Sigmoid colon (tissue), 4 donors: ENCODE results near the gene GABRB1.

Experiments used
- EP300 ChIP-seq, 4 donors: sonication (generic); formaldehyde crosslinking; IDR thresholded peaks; one replicate each; pipeline ENCODE4 v1.6.1; 2017; ENCODE audit warnings: antibody characterized with exemption in 4 of 4
- POLR2A ChIP-seq, 2 donors: fragments of 450-650 bp; IDR thresholded peaks; one replicate each; pipeline ENCODE4 v1.6.1; 2016; ENCODE audit warnings: antibody characterized with exemption in 2 of 2, mild to moderate bottlenecking in 2 of 2, moderate library complexity in 2 of 2
- POLR2AphosphoS5 ChIP-seq, 4 donors: sonication (generic); formaldehyde crosslinking; IDR thresholded peaks; one replicate each; pipeline ENCODE4 v1.6.1; 2017; ENCODE audit warnings: antibody characterized with exemption in 4 of 4
- TF ChIP-seq, protein P1 (sequence below), 4 experiments: fragments of 450-650 bp in 3 of 4; fragments of 200-600 bp in 1 of 4; IDR thresholded peaks; one replicate each; pipeline ENCODE4 v1.5.1; 2016 to 2019; ENCODE audit warnings: antibody characterized with exemption in 4 of 4, mild to moderate bottlenecking in 3 of 4, moderate library complexity in 2 of 4

GRCh38 chr4:47217291-47217690, 185.9 kb downstream of the GABRB1 start:
- TF ChIP-seq POLR2AphosphoS5 (IDR thresholded peaks at IDR 0.05) = no peak
- TF ChIP-seq, protein P1, sequence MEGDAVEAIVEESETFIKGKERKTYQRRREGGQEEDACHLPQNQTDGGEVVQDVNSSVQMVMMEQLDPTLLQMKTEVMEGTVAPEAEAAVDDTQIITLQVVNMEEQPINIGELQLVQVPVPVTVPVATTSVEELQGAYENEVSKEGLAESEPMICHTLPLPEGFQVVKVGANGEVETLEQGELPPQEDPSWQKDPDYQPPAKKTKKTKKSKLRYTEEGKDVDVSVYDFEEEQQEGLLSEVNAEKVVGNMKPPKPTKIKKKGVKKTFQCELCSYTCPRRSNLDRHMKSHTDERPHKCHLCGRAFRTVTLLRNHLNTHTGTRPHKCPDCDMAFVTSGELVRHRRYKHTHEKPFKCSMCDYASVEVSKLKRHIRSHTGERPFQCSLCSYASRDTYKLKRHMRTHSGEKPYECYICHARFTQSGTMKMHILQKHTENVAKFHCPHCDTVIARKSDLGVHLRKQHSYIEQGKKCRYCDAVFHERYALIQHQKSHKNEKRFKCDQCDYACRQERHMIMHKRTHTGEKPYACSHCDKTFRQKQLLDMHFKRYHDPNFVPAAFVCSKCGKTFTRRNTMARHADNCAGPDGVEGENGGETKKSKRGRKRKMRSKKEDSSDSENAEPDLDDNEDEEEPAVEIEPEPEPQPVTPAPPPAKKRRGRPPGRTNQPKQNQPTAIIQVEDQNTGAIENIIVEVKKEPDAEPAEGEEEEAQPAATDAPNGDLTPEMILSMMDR (IDR thresholded peaks at IDR 0.05) = no peak
- no peak for TF ChIP-seq POLR2A (IDR thresholded peaks at IDR 0.05)
- no peak for TF ChIP-seq EP300 (IDR thresholded peaks at IDR 0.05)
